Nephron (organoid): ENCODE data around the gene FCHSD2.

Experiments
- H3K27ac Mint-ChIP-seq, 3 experiments: 2 replicates each; pipeline ENCODE4 v1.8.0; 2020; ENCODE audit warnings: mixed read lengths in 3 of 3, mild to moderate bottlenecking in 2 of 3, moderate library complexity in 1 of 3
- H3K27me3 Mint-ChIP-seq: 2 replicates; pipeline ENCODE4 v1.8.0; 2021; ENCODE audit warnings: low read depth, mild to moderate bottlenecking, moderate library complexity, mixed read lengths
- H3K36me3 Mint-ChIP-seq: 2 replicates; pipeline ENCODE4 v1.8.0; 2020; ENCODE audit warnings: low read depth, mixed read lengths
- H3K4me1 Mint-ChIP-seq: 2 replicates; pipeline ENCODE4 v1.8.0; 2020; ENCODE audit warnings: mixed read lengths
- H3K4me3 Mint-ChIP-seq, 3 experiments: 2 replicates each; pipeline ENCODE4 v1.8.0; 2020; ENCODE audit warnings: mild to moderate bottlenecking in 3 of 3, mixed read lengths in 3 of 3, moderate library complexity in 2 of 3
- H3K9me3 Mint-ChIP-seq: 2 replicates; pipeline ENCODE4 v1.8.0; 2020; ENCODE audit warnings: mixed read lengths
- CTCF ChIP-seq, 3 experiments: fragments of 200-600 bp; sonication (generic); IDR thresholded peaks; one replicate each; pipeline ENCODE4 v1.5.0; 2021; ENCODE audit warnings: antibody characterized with exemption in 3 of 3; ENCODE audit not compliant: unreplicated experiment in 3 of 3

FCHSD2 gene

GRCh38 chr11:72838691-72839305, 303.3 kb downstream of the FCHSD2 start:
- H3K27me3 Mint-ChIP-seq = no peaks in the 10 kb centered on the region
- H3K27ac Mint-ChIP-seq = peak overlapping the region in 1 of 3 experiments; percentile 3
- peaks cover 40% of the 10 kb centered on the region for H3K4me1 Mint-ChIP-seq
- H3K9me3 Mint-ChIP-seq = no peaks in the 10 kb centered on the region
- no peak overlapping the region for H3K4me3 Mint-ChIP-seq
- H3K36me3 Mint-ChIP-seq = peaks cover 53% of the 10 kb centered on the region
- no peak for TF ChIP-seq CTCF (IDR thresholded peaks at IDR 0.05; ENCODE audit: unreplicated experiment in 3 of 3)

GRCh38 chr11:72836111-72836510, 306.0 kb downstream of the FCHSD2 start:
- no peaks in the 10 kb centered on the region for H3K9me3 Mint-ChIP-seq
- peak overlapping the region; percentile 79 to 88 (median 88) for H3K27ac Mint-ChIP-seq
- H3K4me3 Mint-ChIP-seq = peak overlapping the region in 1 of 3 experiments; percentile 1
- peaks cover 34% of the 10 kb centered on the region for H3K36me3 Mint-ChIP-seq
- no peak for TF ChIP-seq CTCF (IDR thresholded peaks at IDR 0.05; ENCODE audit: unreplicated experiment in 3 of 3)
- H3K4me1 Mint-ChIP-seq = peaks cover 39% of the 10 kb centered on the region
- H3K27me3 Mint-ChIP-seq = no peaks in the 10 kb centered on the region

GRCh38 chr11:72834905-72835304, 307.2 kb downstream of the FCHSD2 start:
- no peaks in the 10 kb centered on the region for H3K27me3 Mint-ChIP-seq

GRCh38 chr11:72833811-72834493, 308.2 kb downstream of the FCHSD2 start:
- Mint-ChIP-seq H3K4me3 (peak overlapping the region in 2 of 3 experiments; percentile 3 to 43), H3K27ac (peak overlapping the region; percentile 74 to 99 (median 88)), H3K27me3 (no peaks in the 10 kb centered on the region), H3K36me3 (peaks cover 17% of the 10 kb centered on the region), H3K9me3 (no peaks in the 10 kb centered on the region), H3K4me1 (peaks cover 39% of the 10 kb centered on the region)
- no peak for TF ChIP-seq CTCF (IDR thresholded peaks at IDR 0.05; ENCODE audit: unreplicated experiment in 3 of 3)

More at GRCh38 chr11:72834905-72835304, 307.2 kb downstream of the FCHSD2 start:
- Mint-ChIP-seq H3K36me3 (peaks cover 26% of the 10 kb centered on the region), H3K4me1 (peaks cover 39% of the 10 kb centered on the region), H3K4me3 (no peak overlapping the region), H3K9me3 (no peaks in the 10 kb centered on the region), H3K27ac (peak overlapping the region; percentile 74 to 99 (median 88))
- no peak for TF ChIP-seq CTCF (IDR thresholded peaks at IDR 0.05; ENCODE audit: unreplicated experiment in 3 of 3)

GRCh38 chr11:72833083-72833733, 308.9 kb downstream of the FCHSD2 start:
- Mint-ChIP-seq H3K27me3 (no peaks in the 10 kb centered on the region), H3K27ac (peak overlapping the region; percentile 76 to 88 (median 79)), H3K4me1 (peaks cover 39% of the 10 kb centered on the region), H3K4me3 (no peak overlapping the region), H3K9me3 (no peaks in the 10 kb centered on the region), H3K36me3 (peaks cover 10% of the 10 kb centered on the region)
- TF ChIP-seq CTCF (IDR thresholded peaks at IDR 0.05; ENCODE audit: unreplicated experiment in 3 of 3) = no peak
